NCI-H1436 (cell line): ENCODE data around the gene ARHGAP29.

Experiments used
- DNase-seq: peaks from one replicate; lab custom pipeline; 2025; lab: John Stamatoyannopoulos, UW

Gene ARHGAP29

GRCh38 chr1:94265011-94265422, 27.6 kb upstream of the ARHGAP29 start:
- DNase-seq, result no peak

DNA sequence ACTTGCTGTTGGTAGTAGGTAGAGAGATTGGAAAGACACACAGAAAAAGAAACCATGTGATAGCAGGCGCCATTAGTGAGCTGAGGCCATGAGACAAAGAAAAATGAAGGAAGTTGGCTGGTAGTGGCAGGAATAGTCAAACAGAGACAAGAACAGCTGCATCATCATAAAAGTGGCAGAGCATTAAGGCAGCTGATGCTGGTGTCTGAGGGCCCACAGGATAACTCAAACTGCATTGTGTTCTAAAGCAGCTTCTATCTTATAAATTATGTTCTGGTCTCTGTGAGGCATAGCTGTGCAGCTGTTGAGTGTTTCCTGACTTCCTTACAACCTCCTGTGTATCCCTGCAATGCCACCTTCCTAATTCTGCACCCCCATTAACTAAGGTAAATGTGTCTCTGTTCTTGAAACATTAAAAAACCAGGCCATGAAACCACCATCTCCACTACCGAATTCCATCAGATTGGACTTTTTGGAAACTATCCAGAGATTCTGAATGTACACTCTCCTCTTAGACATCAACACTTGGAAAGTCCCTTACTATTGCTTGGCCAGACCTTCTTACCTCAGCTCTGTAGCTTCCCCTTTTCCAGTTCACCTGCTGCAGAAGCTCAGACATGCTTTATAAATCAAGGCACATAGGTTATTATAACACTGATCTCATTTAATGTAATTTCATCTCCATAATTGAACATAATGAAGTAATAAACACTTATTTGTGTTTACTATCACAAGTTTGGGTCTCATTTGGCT, 23.4 kb upstream of the ARHGAP29 start:
- no peak for DNase-seq

DNA sequence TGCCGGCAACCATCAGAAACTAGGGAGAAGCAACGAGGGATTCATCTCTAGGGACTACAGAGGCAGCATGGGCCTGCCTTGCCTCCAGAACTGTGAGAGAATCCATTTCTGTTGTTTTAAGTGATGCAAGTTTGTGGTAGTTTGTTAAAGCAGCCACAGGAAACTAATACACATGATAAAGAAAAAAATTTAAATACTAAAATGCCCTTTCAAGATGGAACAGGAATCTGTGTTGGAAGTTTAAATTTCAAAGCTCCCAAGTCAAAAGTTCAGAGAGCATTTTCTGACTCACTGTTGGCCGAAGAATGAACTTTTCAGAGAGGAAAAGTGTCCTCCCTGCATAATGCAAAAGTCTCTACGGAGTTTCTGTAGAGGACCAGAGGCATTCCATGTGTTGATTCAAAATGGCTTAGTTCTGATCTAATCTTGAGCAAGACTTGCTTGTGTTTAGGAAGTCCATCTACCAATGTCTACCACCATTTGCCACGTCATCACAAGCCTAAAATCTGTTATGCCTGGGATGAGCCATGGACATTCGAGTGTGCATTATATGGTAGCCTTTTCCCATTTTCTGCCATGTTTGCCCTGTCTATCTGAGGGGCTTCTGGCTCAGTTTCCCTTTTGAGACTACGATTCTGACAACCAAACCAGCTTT, 22.4 kb upstream of the ARHGAP29 start:
- no peak for DNase-seq

GRCh38 chr1:94258873-94259331, 21.5 kb upstream of the ARHGAP29 start:
- no peak for DNase-seq

- no peak for DNase-seq
Measured at GRCh38 chr1:94257444-94257843, 20.1 kb upstream of the ARHGAP29 start.

DNA sequence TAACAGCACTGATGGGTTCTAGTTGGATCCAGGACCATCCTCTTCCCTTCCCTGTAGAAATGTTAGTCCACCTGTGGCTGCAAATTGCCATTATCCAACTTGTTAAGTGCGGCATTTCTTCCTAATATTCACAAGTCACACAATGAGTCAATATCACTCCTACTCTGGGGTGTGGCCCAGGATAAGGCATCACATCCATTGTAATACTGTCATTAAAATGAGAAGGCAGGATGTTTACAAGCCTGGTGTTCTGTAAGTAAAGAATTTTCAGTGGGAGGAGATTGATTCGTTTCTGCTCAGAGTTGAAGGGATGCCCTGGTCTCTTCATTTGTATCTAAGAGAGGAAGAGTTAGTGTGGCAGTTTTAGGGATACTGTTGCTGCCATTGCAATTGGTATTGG, 18.1 kb upstream of the ARHGAP29 start:
- no peak for DNase-seq

GRCh38 chr1:94254073-94254810, 16.9 kb upstream of the ARHGAP29 start:
- no peak for DNase-seq

DNA sequence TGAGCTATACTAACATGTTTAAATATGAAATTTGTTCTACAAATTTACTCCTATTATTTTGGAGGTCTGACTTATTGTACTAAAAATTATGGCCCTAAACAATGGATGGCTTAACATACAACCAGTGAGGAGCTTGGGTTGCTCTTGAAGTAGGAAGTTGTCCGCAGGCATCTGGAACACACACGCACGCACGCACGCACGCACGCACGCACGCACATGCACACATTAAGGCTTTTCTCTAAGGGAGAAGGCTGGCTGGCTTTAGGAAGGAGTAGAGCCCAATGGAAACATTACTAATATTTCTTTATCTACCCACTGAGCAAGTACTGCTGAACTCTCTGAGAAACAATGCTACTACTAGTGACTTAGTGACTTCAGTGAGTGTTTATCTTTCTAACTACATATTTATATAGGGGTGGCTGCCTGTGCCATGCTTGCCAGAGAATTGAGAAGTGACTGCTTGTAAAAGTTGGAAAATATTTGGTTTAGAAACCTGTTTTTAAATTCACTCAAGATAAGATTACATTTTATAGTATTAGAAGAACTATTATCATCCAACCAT, 16.2 kb upstream of the ARHGAP29 start:
- DNase-seq, result no peak

- no peak for DNase-seq
Measured at GRCh38 chr1:94250341-94250740, 13.0 kb upstream of the ARHGAP29 start.

DNA sequence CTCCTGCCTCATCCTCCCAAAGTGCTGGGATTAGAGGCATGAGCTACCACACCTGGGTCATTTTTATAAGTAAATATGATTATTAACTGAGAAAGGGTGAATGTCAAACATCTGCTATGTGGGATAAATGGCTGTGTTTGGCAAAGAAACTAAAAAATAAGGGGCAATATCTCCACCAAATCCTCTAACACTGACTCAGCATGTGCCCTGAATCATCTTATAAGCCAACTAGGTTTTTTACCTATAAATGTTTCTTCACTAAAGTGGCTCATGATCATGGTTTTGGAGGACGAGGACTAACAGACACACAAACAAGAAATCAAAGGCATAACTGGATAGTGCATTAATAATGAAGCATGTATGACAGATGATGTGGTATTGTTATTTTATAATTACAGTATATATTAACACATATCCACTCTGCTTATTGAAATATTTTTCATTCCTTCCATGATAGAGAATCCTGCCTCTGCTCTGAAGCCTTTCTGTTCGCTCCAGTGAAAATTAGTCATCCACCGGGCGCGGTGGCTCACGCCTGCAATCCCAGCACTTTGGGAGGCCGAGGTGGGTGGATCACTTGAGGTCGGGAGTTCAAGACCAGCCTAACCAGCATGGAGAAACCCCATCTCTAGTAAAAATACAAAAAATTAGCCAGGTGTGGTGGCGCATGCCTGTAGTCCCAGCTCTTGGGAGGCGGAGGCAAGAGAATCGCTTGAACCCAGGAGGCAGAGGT, 11.7 kb upstream of the ARHGAP29 start:
- DNase-seq, result no peak

DNA sequence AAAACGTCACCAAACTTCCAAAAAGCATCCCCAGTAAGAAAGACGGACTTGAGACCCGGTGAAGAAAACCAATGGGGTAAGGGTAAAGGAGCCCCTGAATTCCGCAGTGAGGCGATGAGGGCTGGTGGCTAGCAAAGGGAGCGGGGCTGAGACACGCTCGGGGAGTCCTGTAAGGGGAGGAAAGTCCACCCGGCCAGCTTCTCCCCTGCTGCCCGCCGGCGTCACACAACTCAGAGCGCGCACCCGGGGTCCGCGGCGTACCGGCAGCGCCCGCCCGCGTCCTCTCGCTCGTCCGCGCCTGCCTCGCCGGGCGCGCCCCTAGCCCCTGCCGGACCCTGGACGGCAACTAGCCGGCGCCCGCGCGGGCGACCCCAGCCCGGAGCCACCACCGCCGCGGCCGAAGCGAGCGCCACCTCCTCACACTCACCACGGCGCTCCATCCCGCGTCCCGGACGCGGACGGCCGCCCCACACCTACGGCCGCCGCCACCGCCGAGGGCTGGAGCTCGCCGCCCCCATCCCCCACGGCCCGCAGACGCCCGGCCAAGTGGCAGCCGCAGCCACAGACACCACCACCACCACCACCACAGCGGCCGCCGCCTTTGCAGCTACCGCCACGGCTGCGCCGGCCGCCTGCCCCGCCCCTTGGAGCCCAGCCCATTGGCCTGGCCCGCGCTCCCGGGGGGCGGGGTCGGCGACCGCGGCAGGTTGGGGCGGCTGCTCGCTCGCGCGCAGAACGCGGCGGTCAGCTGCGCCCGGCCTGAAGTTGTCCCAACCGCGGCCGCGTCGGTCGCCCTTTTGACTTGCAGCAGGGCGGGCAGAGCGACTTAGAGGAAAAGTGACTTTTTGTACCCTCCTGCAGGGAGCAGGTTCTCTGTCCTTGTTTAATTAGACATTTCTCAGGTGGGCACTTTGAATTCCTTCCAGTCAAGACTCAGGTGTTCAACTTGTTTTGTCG, 10.0 kb upstream of the ARHGAP29 start:
- no peak for DNase-seq

DNA sequence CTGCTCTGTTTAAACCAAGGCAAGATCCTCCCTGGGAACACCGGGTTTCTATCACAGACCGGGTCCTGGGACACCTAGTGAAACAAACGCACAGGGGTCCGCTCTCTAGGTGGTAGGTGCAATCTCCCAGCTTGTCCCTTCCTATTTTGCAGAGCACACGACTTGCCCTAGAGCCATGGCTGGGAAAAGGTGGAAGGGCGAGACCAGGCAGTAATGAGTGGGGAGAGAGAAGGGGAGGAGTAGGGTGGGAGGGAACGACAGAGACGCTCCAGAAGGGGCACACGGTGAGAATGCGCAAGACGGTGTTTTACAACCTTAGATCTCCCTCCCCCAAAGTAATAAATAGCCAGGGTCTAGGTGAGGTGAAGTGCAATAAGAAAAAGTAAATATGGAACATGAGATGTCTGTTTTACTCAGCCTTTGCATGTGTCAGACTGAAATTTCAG, 9.3 kb upstream of the ARHGAP29 start:
- DNase-seq, result no peak

GRCh38 chr1:94245747-94246438, 8.5 kb upstream of the ARHGAP29 start:
- DNase-seq, result no peak

DNA sequence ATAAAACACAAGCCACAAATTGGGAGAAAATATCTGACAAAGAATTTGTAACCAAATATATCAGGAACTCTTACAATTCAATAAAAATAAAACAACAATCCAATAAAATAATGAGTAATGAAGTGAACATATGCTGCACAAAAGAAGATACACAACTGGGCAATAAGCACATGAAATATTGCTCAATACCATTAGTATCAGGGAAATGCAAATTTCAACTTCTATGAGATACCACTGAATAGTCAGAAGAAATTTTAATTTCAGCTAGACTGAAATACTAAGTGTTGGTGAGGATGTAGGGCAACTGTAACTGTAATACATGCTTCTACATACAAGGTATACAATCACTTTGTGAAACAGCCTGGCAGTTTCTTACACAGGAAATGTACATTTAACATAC, 7.4 kb upstream of the ARHGAP29 start:
- no peak for DNase-seq

- no peak for DNase-seq
Measured at GRCh38 chr1:94243665-94244064, 6.3 kb upstream of the ARHGAP29 start.

DNA sequence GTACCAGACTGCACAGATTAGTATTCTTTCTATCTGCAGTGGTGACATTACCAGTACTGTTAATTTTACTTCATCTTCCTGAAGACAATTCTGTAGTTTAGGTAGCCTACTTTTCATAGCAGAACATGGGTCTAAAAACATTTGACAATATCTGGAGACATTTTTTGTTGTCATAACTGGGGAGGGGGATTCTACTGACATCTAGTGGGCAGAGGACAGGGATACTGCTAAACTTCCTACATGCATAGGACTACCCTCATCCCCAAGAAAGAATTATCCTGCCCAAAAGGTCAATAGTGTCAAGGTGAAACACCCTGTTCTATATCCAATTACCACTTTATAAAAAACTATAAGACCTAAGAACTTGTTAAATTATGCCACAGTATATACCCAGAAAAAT, 3.4 kb upstream of the ARHGAP29 start:
- no peak for DNase-seq

- no peak for DNase-seq
Measured at GRCh38 chr1:94239796-94240195, 2.4 kb upstream of the ARHGAP29 start.

- DNase-seq, result no peak
Measured at GRCh38 chr1:94239051-94239450, 1.7 kb upstream of the ARHGAP29 start.

DNA sequence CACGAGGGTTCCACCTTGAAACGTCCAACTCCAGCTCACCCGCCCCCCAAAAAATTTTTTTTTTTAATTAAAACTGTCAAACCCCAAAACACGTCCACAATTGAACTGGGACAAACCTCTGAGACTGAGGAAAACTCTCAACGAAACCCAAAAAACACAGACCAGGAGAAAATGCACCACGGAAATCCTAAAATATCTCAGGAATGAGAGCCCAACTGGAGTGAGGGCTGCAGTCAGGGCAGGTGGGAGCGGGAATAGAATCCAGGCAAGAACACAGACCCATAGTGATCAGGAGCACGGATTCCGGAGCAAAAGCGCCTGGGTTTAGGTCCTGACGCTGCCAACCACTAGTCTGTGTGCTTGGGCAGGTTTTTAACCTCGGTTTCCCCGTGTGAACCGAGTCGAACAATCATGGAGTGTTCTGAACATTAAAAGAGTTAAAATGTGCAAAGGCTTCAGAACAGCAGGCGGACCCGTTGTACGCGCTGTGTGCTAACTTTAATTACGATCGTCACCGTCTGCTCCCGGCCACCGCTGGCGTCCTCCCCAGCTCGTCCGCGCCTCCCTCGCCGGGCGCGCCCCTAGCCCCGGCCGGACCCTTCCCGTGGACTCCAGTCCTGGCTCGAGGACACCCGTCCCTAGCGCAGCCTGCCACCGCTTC, 624 bp downstream of the ARHGAP29 start:
- no peak for DNase-seq
